Esophagus (tissue), 2 donors: ENCODE data around the gene CD109. TPM values are rescaled to one million over a fixed set of nuclear protein-coding genes. Genes with fewer than 3 reads are reported as not detected.

Experiments used
- H3K27ac ChIP-seq, 2 donors: one replicate each; pipeline ENCODE4 v1.5.1; 2013; ENCODE audit warnings: low read depth in 2 of 2, mild to moderate bottlenecking in 2 of 2, inconsistent platforms in 1 of 2, low read length in 1 of 2, moderate library complexity in 1 of 2
- H3K27me3 ChIP-seq, 2 donors: one replicate each; pipeline ENCODE4 v1.6.1; 2013; ENCODE audit warnings: low read length in 2 of 2, control low read depth in 1 of 2, mild to moderate bottlenecking in 1 of 2; ENCODE audit not compliant: insufficient read depth in 2 of 2, control insufficient read depth in 1 of 2
- H3K36me3 ChIP-seq, 2 donors: one replicate each; pipeline ENCODE4 v1.6.1; 2013; ENCODE audit warnings: low read length in 1 of 2; ENCODE audit not compliant: control insufficient read depth in 2 of 2, insufficient read depth in 2 of 2
- H3K4me1 ChIP-seq, 2 donors: one replicate each; pipeline ENCODE4 v1.6.1; 2013; ENCODE audit warnings: low read length in 1 of 2; ENCODE audit not compliant: control insufficient read depth in 2 of 2, insufficient read depth in 2 of 2
- H3K4me3 ChIP-seq, 2 donors: one replicate each; pipeline ENCODE4 v1.5.1; 2013; ENCODE audit warnings: low read length in 2 of 2, mild to moderate bottlenecking in 2 of 2, low read depth in 1 of 2, moderate library complexity in 1 of 2
- H3K9me3 ChIP-seq, 2 donors: one replicate each; pipeline ENCODE4 v1.6.1; 2013; ENCODE audit warnings: mild to moderate bottlenecking in 2 of 2, low read depth in 1 of 2, low read length in 1 of 2, moderate library complexity in 1 of 2; ENCODE audit not compliant: control insufficient read depth in 2 of 2, insufficient read depth in 1 of 2
- WGBS, 2 donors: extraction: QIAGEN DNeasy Blood & Tissue Kit; methylation state at CpG; one replicate each; pipeline ENCODE4 v1.1.7; 2013; 5-methylcytosine and 5-hydroxymethylcytosine counted together
- polyA plus RNA-seq, 2 donors: library from polyadenylated mRNA; stranded (reverse); fragments of 200-250 nt; gene quantifications; one replicate each; pipeline ENCODE4 v1.2.3, GENCODE V29; 2013
- donor health status: healthy with polysubstance abuse.
- donor health status: Bipolar disorder and iron deficiency.

Gene CD109
- 1 to 10 TPM; 3.6 to 7.9 TPM for polyA plus RNA-seq

DNA sequence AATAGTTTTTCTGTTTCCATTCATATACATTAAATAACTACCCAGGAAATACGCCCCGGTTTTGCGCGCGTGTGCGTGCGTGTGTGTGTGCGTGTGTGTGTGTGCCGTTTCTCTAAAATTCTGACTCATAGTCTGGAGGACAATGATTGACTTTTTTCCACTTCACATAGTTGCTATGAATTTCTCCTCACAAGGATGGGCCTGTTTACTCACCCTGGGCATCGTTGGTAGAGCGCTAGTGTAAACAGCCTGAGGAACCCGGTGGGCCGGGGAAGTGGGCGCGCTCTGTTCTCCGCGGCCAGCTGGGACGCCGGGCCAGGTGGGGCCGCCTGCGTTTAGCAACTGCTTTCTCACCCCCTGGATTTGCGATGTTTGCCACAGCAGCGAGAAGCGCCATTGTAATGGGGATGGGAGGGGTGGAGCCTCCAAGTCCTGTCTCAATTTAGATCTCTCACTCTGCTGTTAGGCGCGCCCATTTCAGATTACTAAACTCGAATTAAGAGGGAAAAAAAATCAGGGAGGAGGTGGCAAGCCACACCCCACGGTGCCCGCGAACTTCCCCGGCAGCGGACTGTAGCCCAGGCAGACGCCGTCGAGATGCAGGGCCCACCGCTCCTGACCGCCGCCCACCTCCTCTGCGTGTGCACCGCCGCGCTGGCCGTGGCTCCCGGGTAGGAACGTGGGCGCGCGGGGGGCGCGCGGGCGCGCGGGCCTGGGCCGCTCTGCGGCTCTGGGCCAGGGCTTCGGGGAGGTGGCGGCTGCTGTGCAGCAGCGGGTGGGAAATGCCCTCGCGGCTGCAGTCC, at the start of gene CD109:
Gene CD109, plus strand, starts transcription at position 585 of the 803 bp plus-strand sequence. Its CDS starts 13 bp downstream, at position 598.
- Histone ChIP-seq H3K4me1 (peaks cover 0 to 3% of the 10 kb centered on the region in 2 donors), H3K27ac (peak within 1 kb of the TSS; percentile 88 to 92), H3K9me3 (no peaks in the 10 kb centered on the region), H3K36me3 (no peaks in the 10 kb centered on the region), H3K4me3 (peak within 1 kb of the TSS; percentile 62 to 72), H3K27me3 (no peaks in the 10 kb centered on the region)
- 2% methylated on average over 60 to 61 of the region's 61 CpGs for WGBS, 2 donors

DNA sequence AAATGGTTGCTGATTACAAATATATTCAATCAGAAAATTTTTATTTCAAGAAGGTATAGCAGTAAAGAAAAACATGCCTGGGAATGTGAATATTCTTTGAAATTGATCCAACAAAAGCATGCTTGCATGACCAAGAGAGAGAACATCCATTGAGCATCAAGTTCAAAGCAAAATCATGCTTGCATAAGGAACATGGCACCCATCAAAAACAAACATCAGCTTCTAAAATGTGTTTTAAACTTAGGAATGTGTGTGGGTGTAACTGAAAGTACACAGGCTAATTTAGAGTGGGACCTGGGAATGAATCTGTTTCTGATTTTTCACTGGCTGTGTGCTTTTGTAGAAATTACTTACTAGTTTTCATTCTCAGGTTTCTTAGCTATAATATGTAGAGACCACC, 47.8 kb upstream of the CD109 start:
- no peaks in the 10 kb centered on the region for H3K9me3 ChIP-seq
- H3K27me3 ChIP-seq: no peaks in the 10 kb centered on the region
- no peaks in the 10 kb centered on the region for H3K4me1 ChIP-seq
- no peak overlapping the region for H3K4me3 ChIP-seq
- H3K27ac ChIP-seq: no peak overlapping the region
- H3K36me3 ChIP-seq: no peaks in the 10 kb centered on the region

DNA sequence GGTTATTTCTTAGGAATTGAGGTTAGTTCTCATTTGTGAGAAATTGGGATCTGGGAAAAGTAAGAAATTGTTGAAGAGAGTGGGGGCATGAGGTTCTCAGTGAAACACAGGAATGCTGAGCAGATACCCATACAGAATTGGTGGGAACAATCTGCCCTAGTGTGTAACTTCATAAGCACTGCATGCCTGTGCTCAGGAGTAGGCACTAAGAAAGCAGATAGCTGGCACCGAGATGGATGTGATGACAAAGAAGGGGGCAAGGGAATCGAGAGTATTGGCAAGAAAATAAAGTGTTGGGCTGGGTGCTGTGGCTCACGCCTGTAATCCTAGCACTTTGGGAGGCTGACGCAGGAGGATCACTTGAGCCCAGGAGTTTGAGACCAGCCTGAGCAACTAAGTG, 46.2 kb upstream of the CD109 start:
- no peaks in the 10 kb centered on the region for H3K27me3 ChIP-seq
- 67% methylated on average over 4 of the region's 4 CpGs for WGBS, 2 donors
- no peaks in the 10 kb centered on the region for H3K4me1 ChIP-seq
- no peaks in the 10 kb centered on the region for H3K9me3 ChIP-seq
- H3K4me3 ChIP-seq: no peak overlapping the region
- no peak overlapping the region for H3K27ac ChIP-seq
- no peaks in the 10 kb centered on the region for H3K36me3 ChIP-seq

DNA sequence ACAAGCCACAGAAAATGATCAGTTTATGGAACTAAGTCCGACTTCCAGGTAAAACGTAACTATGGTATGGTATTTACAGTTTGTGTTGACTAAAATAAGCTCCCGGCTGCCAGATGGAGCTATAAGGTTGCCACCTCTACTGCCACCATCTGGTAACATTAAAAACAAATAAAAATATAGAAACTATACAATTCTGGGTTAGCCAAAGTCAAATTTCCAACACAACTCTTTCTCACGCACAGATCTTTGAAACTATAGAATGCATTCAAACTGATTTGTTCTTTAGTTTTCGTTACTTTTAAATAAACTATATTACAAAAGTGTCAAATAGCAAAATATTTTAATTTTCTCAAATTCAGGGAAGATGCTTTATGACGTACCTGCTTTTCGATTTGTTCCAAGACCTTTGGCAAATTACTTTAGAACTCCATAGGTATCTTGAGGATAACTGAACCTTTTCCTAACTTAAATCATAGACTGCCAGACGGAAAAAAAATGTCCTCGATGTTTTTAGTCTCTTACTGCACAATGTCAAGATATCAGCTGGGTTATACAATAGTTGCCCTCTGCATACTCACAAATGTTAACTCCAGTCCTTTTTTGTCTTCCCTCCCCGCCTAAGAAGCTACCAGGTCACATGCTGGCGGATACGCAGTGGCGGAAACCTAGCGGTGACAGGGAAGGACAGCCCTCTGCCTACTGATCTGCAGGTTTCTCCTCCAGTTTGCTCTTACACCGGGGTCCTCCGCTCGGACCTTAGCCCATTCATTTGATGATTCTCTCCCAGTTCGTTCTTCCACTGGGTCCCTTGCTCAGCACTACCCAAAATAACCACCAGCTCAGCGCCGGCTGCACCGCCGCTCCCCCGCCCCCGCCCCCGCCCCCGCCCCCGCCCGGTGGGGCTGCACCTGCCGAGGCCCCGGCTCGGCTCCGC, 43.1 kb upstream of the CD109 start:
- 2% methylated on average over 29 to 32 of the region's 32 CpGs for WGBS, 2 donors
- no peaks in the 10 kb centered on the region for H3K9me3 ChIP-seq
- peak overlapping the region; percentile 85 to 99 for H3K4me3 ChIP-seq
- H3K27me3 ChIP-seq: no peaks in the 10 kb centered on the region
- peak overlapping the region; percentile 97 to 99 for H3K27ac ChIP-seq
- H3K4me1 ChIP-seq: no peaks in the 10 kb centered on the region
- H3K36me3 ChIP-seq: no peaks in the 10 kb centered on the region

DNA sequence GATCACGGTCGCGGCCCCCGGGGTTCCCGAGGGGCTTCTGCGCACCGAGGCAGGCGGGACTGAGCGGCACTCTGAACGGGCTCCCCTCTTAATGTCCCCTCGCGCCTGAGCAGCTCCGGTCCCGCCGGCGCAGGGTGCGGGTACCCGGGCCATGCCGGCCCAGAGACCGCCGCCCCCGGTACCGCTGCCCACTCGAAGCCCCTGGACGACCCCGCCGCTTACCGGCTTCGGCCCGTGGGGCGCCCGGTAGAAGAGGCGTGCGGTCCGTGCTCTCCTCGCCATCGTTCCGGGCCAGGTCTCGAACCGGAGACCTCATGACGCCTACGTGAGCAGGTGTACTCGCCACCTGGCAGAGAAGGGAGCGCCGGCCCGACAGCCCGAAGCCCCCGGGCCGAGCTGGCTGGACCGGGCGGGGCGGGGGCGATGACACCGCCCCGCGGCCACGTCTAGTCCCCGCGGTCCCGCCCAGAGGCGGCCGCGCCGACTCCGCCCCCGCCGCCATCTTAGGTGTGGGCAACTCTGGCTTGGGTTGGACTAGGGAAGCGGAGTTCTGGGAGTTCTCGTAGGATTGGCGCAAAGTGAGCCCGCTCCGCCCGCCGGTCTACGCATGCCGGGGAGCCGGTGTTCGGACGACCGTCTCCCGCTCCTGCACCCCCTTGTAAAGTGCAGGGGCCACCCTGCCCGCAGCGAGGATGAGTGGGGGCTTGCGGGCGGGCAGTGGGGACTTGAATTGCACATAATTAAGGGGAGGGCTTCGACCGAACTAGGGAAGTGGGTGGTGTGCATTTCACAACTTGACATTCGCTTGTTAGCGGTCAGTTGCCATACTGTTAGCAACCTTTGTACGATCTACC, 42.2 kb upstream of the CD109 start, which contains the start of gene SLC17A5:
Gene SLC17A5, minus strand, starts transcription at position 422 of the 854 bp plus-strand sequence. Its CDS starts 106 bp downstream, at position 316.
- Histone ChIP-seq H3K27me3 (no peaks in the 10 kb centered on the region), H3K27ac (peak within 1 kb of the TSS; percentile 97 to 99), H3K36me3 (no peaks in the 10 kb centered on the region), H3K4me1 (no peaks in the 10 kb centered on the region), H3K4me3 (peak within 1 kb of the TSS; percentile 85 to 99), H3K9me3 (no peaks in the 10 kb centered on the region)
- 1% methylated on average over 74 to 90 of the region's 90 CpGs for WGBS, 2 donors

DNA sequence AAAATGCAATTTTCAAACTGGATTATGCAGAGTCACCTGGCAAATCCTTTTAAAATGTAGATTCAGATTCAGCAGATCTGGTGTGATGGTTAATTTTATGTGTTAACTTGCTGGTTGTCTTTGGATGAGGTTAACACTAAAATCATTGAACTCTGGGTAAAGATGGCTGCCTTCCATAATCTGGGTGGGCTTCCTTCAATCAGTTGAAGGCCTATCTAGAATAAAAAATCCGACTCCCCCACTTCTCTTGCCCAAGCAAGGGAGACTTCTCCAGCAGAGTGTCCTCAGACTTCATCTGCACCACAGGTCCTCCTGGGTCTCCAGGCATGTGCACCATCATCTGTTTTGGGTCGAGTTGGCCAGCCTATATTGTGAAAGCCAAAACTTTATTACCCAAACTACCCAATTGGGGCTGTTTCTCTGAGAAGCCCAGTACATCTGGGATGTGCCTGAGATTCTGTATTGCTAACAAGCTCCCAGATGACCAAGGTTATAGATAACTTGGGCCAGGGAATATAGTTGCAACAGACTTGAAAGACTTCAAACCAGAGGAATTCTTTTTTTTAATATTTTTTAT, 40.6 kb upstream of the CD109 start:
- H3K36me3 ChIP-seq: no peaks in the 10 kb centered on the region
- H3K27me3 ChIP-seq: no peaks in the 10 kb centered on the region
- H3K27ac ChIP-seq: no peak overlapping the region
- no peaks in the 10 kb centered on the region for H3K4me1 ChIP-seq
- H3K4me3 ChIP-seq: peak overlapping the region in 1 of 2 donors; percentile 85
- H3K9me3 ChIP-seq: no peaks in the 10 kb centered on the region
- 78 to 88% methylated on average over 2 of the region's 2 CpGs for WGBS, 2 donors

DNA sequence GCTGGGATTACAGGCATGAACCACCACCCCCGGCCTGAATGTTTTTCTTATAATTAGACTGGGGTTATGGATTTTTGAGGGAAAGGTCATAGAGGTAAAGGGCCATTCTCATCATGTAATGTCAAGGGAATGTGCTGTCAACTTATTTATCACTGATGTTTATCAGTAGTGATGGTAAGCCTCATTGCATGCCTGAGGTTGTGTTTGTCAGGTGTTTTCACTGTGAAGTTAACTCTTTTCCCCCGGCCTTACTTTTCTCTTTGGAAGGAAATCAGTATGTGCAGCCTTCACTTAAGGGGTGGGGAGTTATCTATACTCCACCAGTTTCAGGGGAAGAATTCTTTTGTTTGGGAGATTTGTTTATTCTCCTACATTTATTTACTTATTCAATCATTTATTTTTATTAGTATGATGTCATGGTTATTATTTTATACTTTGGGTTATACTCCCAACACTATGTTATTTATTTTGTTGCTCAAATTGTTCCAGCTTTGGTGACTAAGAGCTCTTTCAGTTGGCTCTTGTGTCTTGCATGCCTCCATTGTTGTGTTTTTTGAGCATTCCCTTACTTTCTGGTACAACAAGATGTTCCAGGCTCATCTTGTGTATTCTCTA, 39.4 kb upstream of the CD109 start:
- Histone ChIP-seq H3K4me3 (no peak overlapping the region), H3K4me1 (no peaks in the 10 kb centered on the region), H3K36me3 (no peaks in the 10 kb centered on the region), H3K27ac (no peak overlapping the region), H3K27me3 (no peaks in the 10 kb centered on the region), H3K9me3 (no peaks in the 10 kb centered on the region)
- WGBS, 2 donors: 85 to 87% methylated on average over 2 of the region's 2 CpGs

DNA sequence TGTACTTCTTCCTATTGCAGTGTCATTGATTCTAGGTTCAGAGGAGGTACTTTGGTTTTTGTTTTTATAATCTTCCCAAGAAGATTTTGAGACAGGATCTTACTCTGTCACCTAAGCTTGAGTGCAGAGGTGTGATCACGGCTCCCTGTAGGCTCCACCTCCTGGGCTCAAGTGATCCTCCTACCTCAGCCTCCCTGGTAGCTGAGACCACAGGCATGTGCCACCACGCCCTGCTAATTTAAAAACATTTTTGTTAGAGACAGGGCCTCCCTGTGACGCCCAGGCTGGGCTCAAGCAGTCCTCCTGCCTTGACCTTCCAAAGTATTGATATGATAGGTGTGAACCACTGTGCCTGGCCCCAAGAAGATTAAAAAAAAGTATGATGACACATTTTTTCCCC, 38.8 kb upstream of the CD109 start:
- Histone ChIP-seq H3K9me3 (no peaks in the 10 kb centered on the region), H3K27me3 (no peaks in the 10 kb centered on the region), H3K4me3 (no peak overlapping the region), H3K27ac (no peak overlapping the region), H3K36me3 (no peaks in the 10 kb centered on the region), H3K4me1 (no peaks in the 10 kb centered on the region)
- 83 to 86% methylated on average over 3 of the region's 3 CpGs for WGBS, 2 donors
